Caco-2 (cell line): ENCODE measurements around the gene TCTN3. TPM values are rescaled to one million over a fixed set of nuclear protein-coding genes. Genes with fewer than 3 reads are reported as not detected.

ENCODE experiments used
- BruUV-seq: library from RNA; stranded (reverse); fragments of 400-500 nt; replicated peaks from 2 replicates; lab custom pipeline; 2021; lab: Mats Ljungman, UMichigan
- CTCF ChIA-PET: fragments of 300-600 bp; sonication (Branson Sonifier 250); formaldehyde crosslinking; loops from one replicate; lab custom pipeline; 2022; ENCODE audit warnings: antibody characterized with exemption; lab: Charles Lee
- POLR2A ChIA-PET: fragments of 300-600 bp; sonication (Branson Sonifier 250); formaldehyde crosslinking; loops from one replicate; lab custom pipeline; 2022; ENCODE audit warnings: antibody characterized with exemption; lab: Charles Lee
- DNase-seq, 2 experiments: peaks; one replicate each; pipeline versions ENCODE4 v3.0.0 to v3.0.0-alpha.2; 2020 to 2022
- H3K27me3 ChIP-seq: replicated peaks from 2 replicates; pipeline ENCODE4 v1.6.0; 2011; ENCODE audit warnings: low read length; ENCODE audit not compliant: control insufficient read depth, insufficient read depth
- H3K36me3 ChIP-seq: 2 replicates; pipeline ENCODE4 v1.5.1; 2011; ENCODE audit warnings: low read length; ENCODE audit not compliant: control insufficient read depth, insufficient read depth
- H3K4me1 ChIP-seq: fragments of 250-450 bp; sonication (Bioruptor Pico); 2 replicates; pipeline ENCODE4 v1.5.1; 2020; ENCODE audit warnings: mild to moderate bottlenecking
- H3K4me3 ChIP-seq: 2 replicates; pipeline ENCODE4 v1.5.1; 2011; ENCODE audit warnings: low read depth, mild to moderate bottlenecking, control low read depth, low read length
- H3K9me3 ChIP-seq: fragments of 250-450 bp; sonication (Bioruptor Pico); 2 replicates; pipeline ENCODE4 v1.5.1; 2020; ENCODE audit warnings: mild to moderate bottlenecking, moderate library complexity
- H3K27ac Mint-ChIP-seq: one replicate; pipeline ENCODE4 v1.8.0; 2022; ENCODE audit warnings: mixed read lengths; ENCODE audit not compliant: unreplicated experiment
- H3K27me3 Mint-ChIP-seq: one replicate; pipeline ENCODE4 v1.8.0; 2022; ENCODE audit warnings: mixed read lengths; ENCODE audit not compliant: insufficient read depth, unreplicated experiment
- H3K36me3 Mint-ChIP-seq: one replicate; pipeline ENCODE4 v1.8.0; 2022; ENCODE audit warnings: mild to moderate bottlenecking, mixed read lengths; ENCODE audit not compliant: insufficient read depth, unreplicated experiment
- H3K4me1 Mint-ChIP-seq: one replicate; pipeline ENCODE4 v1.8.0; 2022; ENCODE audit warnings: low read depth, mixed read lengths; ENCODE audit not compliant: unreplicated experiment
- H3K4me3 Mint-ChIP-seq: one replicate; pipeline ENCODE4 v1.8.0; 2022; ENCODE audit warnings: mild to moderate bottlenecking, moderate library complexity, mixed read lengths; ENCODE audit not compliant: unreplicated experiment
- H3K9me3 Mint-ChIP-seq: one replicate; pipeline ENCODE4 v1.8.0; 2022; ENCODE audit warnings: mixed read lengths; ENCODE audit not compliant: unreplicated experiment
- intact Hi-C: fragments of 100-400 bp; cut with micrococcal nuclease; formaldehyde crosslinking; loops from one replicate; pipeline ENCODE4 v1.10.0; 2022; ENCODE audit not compliant: unreplicated experiment
- total RNA-seq: library from RNA; stranded (reverse); gene quantifications from 2 replicates; pipeline ENCODE4 v1.2.3, GENCODE V29; 2022
- TF ChIP-seq, protein P1 (sequence below), 2 experiments: fragments of 200-600 bp in 1 of 2; IDR thresholded peaks; 1 replicate in 1 of 2; 2 replicates in 1 of 2; pipeline versions ENCODE4 v1.5.1 to v1.8.0; 2011 to 2022; ENCODE audit warnings: antibody characterized with exemption in 1 of 2, control low read depth in 1 of 2, inconsistent platforms in 1 of 2, low read depth in 1 of 2, low read length in 1 of 2, mild to moderate bottlenecking in 1 of 2, moderate library complexity in 1 of 2; ENCODE audit not compliant: insufficient read depth in 1 of 2, severe bottlenecking in 1 of 2, unreplicated experiment in 1 of 2

TCTN3 gene
- total RNA-seq, 1 experiment from 2014 or later = 52.1 TPM

DNA sequence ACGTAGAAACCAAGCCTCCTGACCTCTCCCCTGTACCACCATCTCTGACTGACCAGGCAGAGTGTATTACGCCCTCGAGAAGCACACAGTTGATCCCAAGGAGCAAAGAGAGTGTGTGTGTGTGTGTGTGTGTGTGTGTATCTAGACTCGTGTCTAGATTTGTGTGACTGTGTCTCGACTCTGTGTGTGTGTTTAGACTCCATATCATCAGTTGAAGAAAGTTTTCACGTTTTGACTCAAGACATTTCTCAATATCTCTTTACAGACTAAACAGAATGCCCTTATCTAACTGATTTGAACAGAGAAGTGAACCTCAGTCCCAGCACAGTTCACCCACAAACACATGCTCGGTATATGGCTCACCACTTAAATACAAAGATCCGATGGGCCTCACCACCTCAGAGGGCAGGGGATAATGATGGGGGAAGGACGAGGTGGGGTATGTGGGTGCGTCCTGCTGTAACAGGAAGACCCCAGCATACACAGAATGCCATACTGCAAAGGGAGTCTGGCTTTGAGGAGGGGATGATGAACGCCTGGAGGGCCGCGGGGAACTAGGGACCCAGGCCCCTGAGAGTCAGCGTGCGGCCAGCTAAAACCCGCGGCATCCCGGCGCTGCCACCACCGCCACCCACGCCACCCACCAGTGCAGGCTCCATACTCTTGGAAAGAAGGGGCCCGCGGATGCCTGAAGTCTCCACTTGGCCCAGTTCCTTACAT is 38.0 kb downstream of the TCTN3 start:
- H3K27ac Mint-ChIP-seq = peak overlapping the region; percentile 98
- TF ChIP-seq, protein P1, sequence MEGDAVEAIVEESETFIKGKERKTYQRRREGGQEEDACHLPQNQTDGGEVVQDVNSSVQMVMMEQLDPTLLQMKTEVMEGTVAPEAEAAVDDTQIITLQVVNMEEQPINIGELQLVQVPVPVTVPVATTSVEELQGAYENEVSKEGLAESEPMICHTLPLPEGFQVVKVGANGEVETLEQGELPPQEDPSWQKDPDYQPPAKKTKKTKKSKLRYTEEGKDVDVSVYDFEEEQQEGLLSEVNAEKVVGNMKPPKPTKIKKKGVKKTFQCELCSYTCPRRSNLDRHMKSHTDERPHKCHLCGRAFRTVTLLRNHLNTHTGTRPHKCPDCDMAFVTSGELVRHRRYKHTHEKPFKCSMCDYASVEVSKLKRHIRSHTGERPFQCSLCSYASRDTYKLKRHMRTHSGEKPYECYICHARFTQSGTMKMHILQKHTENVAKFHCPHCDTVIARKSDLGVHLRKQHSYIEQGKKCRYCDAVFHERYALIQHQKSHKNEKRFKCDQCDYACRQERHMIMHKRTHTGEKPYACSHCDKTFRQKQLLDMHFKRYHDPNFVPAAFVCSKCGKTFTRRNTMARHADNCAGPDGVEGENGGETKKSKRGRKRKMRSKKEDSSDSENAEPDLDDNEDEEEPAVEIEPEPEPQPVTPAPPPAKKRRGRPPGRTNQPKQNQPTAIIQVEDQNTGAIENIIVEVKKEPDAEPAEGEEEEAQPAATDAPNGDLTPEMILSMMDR (IDR thresholded peaks at IDR 0.05; ENCODE audit: insufficient read depth in 1 of 2, low read depth in 1 of 2, low read length in 1 of 2, severe bottlenecking in 1 of 2, unreplicated experiment in 1 of 2) = no peak
- H3K27me3 ChIP-seq = no peaks in the 10 kb centered on the region
- H3K27me3 Mint-ChIP-seq = no peaks in the 10 kb centered on the region
- BruUV-seq = TSS peak; percentile 52
- H3K9me3 ChIP-seq = no peaks in the 10 kb centered on the region; the same call in 1 of the 2 replicates
- peaks cover 45% of the 10 kb centered on the region for H3K36me3 Mint-ChIP-seq
- no peak for DNase-seq
- intact Hi-C loops = loop anchor here (1.0 to 2.0 kb wide), 2 partner anchors 19 to 20 kb away; no protein-coding TSS in a partner anchor
- H3K4me3 ChIP-seq = peak overlapping the region; percentile 99
- peaks cover 12% of the 10 kb centered on the region for H3K4me1 Mint-ChIP-seq
- H3K9me3 Mint-ChIP-seq = peaks cover 10% of the 10 kb centered on the region
- H3K4me1 ChIP-seq = no peaks in the 10 kb centered on the region
- ChIA-PET CTCF (interaction anchor here (1.2 to 1.4 kb wide), 2 partner anchors 22 to 38 kb away, joined by 3 to 13 read pairs; partner anchors contain the start of gene TCTN3), POLR2A (interaction anchor here (1.2 kb wide), 1 partner anchor 20 kb away, joined by 4 read pairs; no protein-coding TSS in a partner anchor)
- peak overlapping the region; percentile 99 for H3K4me3 Mint-ChIP-seq
- peaks cover 7% of the 10 kb centered on the region for H3K36me3 ChIP-seq

- intact Hi-C loops = no loop called here
- H3K36me3 Mint-ChIP-seq = peaks cover 58% of the 10 kb centered on the region
- CTCF ChIA-PET = interaction anchor here (1.2 to 1.4 kb wide), 2 partner anchors 34 to 40 kb away, joined by 3 to 5 read pairs; partner anchors contain the start of gene TCTN3
- peaks cover 12% of the 10 kb centered on the region for H3K4me1 Mint-ChIP-seq
- H3K27ac Mint-ChIP-seq = no peak overlapping the region
- peaks cover 10% of the 10 kb centered on the region for H3K9me3 Mint-ChIP-seq
- no peak overlapping the region for H3K4me3 Mint-ChIP-seq
- DNase-seq = no peak
- POLR2A ChIA-PET = no interaction called here
- no TSS peak for BruUV-seq
- TF ChIP-seq, protein P1 (IDR thresholded peaks at IDR 0.05; ENCODE audit: insufficient read depth in 1 of 2, low read depth in 1 of 2, low read length in 1 of 2, severe bottlenecking in 1 of 2, unreplicated experiment in 1 of 2) = no peak
- peaks cover 7% of the 10 kb centered on the region for H3K36me3 ChIP-seq
- no peak overlapping the region for H3K4me3 ChIP-seq
- H3K27me3 ChIP-seq = no peaks in the 10 kb centered on the region
- no peaks in the 10 kb centered on the region; the same call in 1 of the 2 replicates for H3K9me3 ChIP-seq
- no peaks in the 10 kb centered on the region for H3K4me1 ChIP-seq
- H3K27me3 Mint-ChIP-seq = no peaks in the 10 kb centered on the region
Measured at GRCh38 chr10:95653895-95654294, 39.8 kb downstream of the TCTN3 start.

- H3K4me1 Mint-ChIP-seq = peaks cover 7% of the 10 kb centered on the region
- intact Hi-C loops = no loop called here
- no peaks in the 10 kb centered on the region for H3K27me3 Mint-ChIP-seq
- H3K36me3 ChIP-seq = peaks cover 9% of the 10 kb centered on the region
- peaks cover 2% of the 10 kb centered on the region for H3K4me1 ChIP-seq
- DNase-seq = no peak
- H3K9me3 Mint-ChIP-seq = peaks cover 10% of the 10 kb centered on the region
- H3K4me3 ChIP-seq = no peak overlapping the region
- ChIA-PET CTCF (no interaction called here), POLR2A (interaction anchor here (0.6 to 0.7 kb wide), 2 partner anchors 9 to 42 kb away, joined by 3 read pairs; partner anchors contain the start of gene TCTN3)
- H3K36me3 Mint-ChIP-seq = peaks cover 66% of the 10 kb centered on the region
- H3K9me3 ChIP-seq = no peaks in the 10 kb centered on the region; the same call in 1 of the 2 replicates
- H3K4me3 Mint-ChIP-seq = no peak overlapping the region
- TF ChIP-seq, protein P1 (IDR thresholded peaks at IDR 0.05; ENCODE audit: insufficient read depth in 1 of 2, low read depth in 1 of 2, low read length in 1 of 2, severe bottlenecking in 1 of 2, unreplicated experiment in 1 of 2) = no peak
- BruUV-seq = no TSS peak
- H3K27me3 ChIP-seq = no peaks in the 10 kb centered on the region
- H3K27ac Mint-ChIP-seq = no peak overlapping the region
Measured at GRCh38 chr10:95651346-95652060, 42.2 kb downstream of the TCTN3 start.
